GM19043 (cell line): ENCODE measurements around the gene BCKDK.

Experiments used
- ATAC-seq: cut with Tn5 transposase; IDR thresholded peaks from one replicate; pipeline ENCODE4 v1.9.1; 2021; ENCODE audit warnings: low read depth; ENCODE audit not compliant: unreplicated experiment

Gene BCKDK

DNA sequence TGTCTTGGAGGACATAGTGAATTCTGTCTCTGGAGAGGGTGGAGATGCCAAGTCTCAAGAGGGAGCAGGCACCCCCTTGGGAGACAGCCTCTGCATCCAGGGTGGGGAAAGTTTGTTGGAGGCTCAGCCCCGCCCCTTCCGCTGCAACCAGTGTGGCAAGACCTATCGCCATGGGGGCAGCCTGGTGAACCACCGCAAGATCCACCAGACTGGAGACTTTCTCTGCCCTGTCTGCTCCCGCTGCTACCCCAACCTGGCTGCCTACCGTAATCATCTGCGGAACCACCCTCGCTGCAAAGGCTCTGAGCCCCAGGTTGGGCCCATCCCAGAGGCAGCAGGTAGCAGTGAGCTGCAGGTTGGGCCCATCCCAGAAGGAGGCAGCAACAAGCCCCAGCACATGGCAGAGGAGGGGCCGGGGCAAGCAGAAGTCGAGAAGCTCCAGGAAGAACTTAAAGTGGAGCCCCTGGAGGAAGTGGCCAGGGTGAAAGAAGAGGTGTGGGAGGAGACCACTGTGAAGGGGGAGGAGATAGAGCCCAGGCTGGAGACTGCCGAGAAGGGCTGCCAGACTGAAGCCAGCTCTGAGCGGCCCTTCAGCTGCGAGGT, 28.7 kb upstream of the BCKDK start:
- no peak for ATAC-seq

DNA sequence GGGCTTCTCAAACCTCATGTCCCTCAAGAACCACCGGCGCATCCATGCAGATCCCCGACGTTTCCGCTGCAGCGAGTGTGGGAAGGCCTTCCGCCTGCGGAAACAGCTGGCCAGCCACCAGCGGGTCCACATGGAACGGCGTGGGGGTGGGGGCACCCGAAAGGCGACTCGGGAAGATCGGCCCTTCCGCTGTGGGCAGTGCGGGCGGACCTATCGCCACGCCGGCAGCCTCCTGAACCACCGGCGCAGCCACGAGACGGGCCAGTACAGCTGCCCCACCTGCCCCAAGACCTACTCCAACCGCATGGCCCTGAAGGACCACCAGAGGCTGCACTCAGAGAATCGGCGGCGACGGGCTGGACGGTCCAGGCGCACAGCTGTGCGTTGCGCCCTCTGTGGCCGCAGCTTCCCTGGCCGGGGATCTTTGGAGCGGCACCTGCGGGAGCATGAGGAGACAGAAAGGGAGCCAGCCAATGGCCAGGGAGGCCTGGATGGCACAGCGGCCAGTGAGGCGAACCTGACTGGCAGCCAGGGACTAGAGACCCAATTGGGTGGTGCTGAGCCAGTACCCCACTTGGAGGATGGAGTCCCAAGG, 28.1 kb upstream of the BCKDK start:
- ATAC-seq: no peak

DNA sequence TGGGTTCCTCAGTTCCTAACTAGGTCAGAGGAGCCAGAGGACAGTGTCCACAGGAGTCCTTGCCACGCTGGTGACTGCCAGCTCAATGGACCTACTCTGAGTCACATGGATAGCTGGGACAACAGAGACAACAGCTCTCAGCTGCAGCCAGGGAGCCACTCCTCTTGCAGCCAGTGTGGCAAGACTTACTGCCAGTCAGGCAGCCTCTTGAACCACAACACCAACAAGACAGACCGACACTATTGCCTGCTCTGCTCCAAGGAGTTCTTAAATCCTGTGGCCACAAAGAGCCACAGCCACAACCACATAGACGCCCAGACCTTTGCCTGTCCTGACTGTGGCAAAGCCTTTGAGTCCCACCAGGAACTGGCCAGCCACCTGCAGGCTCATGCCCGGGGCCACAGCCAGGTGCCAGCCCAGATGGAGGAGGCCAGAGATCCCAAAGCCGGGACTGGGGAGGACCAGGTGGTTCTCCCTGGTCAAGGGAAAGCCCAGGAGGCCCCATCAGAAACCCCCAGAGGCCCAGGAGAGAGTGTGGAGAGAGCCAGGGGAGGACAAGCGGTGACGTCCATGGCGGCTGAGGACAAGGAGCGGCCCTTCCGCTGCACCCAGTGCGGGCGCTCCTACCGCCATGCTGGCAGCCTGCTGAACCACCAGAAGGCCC, 27.3 kb upstream of the BCKDK start:
- no peak for ATAC-seq

DNA sequence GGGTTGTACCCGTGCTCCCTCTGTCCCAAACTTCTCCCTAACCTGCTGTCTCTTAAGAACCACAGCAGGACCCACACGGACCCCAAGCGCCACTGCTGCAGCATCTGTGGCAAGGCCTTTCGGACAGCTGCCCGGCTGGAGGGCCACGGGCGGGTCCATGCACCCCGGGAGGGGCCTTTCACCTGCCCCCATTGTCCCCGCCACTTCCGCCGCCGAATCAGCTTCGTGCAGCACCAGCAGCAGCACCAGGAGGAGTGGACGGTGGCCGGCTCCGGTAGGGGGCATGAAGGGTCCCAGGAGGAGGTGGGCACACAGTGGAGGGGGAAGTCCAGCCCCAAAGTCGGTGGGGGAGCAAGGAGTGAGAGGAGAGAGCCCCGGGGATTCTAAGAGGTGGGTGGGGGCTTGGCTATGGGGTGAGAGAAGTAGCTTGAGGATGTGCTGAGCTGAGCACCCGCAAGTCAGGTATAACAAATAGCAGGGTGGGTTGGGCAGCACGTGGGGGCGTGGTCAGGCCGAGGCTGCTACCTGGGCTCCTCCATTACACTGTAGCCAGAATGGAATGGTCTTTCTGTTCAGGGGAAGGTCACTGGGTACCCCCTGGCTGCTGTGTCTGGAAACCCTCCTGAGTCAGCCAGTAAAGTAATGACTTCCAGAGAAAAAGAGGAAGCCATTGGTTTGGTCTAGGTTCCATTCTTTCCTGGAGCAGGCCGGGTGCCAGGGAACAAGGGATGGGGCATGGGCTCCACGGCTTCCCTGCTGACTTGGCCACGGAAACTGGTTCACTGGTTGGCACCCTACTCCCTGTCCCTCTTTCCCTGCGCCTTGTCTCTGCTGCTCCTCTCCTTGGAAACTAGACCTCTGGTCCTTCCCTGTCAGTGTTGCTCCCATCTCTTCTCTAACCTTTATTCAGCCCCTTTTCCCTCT, 26.5 kb upstream of the BCKDK start:
- no peak for ATAC-seq

GRCh38 chr16:31082368-31083045, 25.7 kb upstream of the BCKDK start:
- ATAC-seq: no peak

DNA sequence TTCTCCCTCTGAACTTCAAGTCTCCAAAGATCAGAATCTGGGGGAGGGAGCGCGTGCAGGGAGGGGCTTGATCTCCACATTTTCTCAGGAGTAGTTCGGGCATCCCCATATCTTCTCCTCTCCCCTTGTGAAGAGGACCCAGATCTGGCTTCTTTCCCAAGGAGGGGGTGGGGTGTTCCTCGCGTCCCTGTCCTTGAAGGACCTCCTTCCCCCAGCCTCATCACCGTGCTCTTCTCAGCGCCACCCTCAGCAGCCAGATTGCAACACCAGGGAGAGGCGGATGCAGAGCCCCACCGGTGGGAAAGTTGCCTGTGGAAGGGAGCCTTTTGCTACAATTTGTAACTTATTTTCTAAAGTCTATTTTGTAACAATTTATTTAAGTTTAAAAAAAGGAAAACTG, 25.1 kb upstream of the BCKDK start:
- ATAC-seq: no peak

- ATAC-seq: no peak
Measured at GRCh38 chr16:31083556-31083955, 24.6 kb upstream of the BCKDK start.

DNA sequence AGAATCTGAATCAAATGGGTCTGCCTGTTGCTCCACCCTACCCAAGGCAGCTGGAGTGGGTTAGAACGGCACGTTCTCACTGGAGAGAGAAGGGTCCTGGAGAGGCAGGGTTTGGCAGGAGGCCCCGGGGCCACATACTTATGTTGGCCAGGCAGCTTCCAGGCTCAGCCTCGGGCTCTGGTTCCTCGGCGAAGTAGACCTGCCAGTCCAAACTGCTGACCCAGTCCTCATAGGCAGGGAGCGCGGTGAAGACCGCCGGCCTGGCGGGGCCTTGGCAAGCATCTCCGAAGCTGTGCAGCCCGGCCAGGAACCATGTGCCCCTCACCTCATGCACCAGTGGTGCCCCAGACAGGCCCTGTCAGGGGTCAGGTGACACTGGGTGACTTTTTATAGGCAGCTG, 24.2 kb upstream of the BCKDK start:
- no peak for ATAC-seq

- no peak for ATAC-seq
Measured at GRCh38 chr16:31084584-31085302, 23.4 kb upstream of the BCKDK start.

- no peak for ATAC-seq
Measured at GRCh38 chr16:31085411-31085810, 22.8 kb upstream of the BCKDK start.

- no peak for ATAC-seq
Measured at GRCh38 chr16:31085873-31086628, 22.1 kb upstream of the BCKDK start.

DNA sequence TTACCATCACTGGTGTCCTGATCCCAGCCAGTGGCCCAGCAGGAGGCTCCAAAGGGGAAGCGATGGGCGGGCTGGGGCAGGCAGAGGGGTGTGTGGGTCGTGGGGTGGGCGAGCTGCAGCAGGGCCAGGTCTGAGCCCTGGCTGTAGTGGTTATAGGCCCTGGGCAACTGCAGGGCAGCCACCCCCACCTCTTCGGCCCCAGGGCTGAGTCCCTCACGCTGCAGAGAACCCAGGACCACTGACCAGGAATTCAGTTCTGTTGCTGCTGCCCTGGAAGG, 21.6 kb upstream of the BCKDK start:
- ATAC-seq: no peak

- no peak for ATAC-seq
Measured at GRCh38 chr16:31087481-31087880, 20.7 kb upstream of the BCKDK start.

- no peak for ATAC-seq
Measured at GRCh38 chr16:31087971-31088370, 20.2 kb upstream of the BCKDK start.

GRCh38 chr16:31088459-31089183, 19.6 kb upstream of the BCKDK start, which contains the start of gene PRSS53:
TSS of gene PRSS53 (minus strand) at chr16:31088943. CDS start at chr16:31088809, 134 bp downstream.
- ATAC-seq: no peak

DNA sequence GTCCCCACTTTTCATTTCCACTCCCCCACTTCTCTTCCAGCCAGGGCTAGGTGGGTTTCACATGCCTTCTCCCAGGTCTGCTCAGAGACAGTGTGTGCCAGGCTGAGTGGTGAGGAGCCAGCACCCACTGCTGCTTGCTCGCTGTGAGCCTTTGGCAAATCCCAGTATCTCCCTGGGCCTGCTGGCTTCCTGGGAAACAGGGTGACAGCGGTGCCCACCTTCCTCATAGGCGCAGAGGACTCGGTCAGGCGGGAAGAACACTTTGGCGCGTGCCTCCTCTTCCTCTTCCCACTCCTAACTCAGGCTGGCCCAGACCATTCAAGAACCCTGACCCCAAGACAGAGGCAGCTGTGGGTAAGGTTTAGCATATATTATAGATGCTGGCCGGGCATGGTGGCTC, 19.0 kb upstream of the BCKDK start:
- ATAC-seq: no peak

DNA sequence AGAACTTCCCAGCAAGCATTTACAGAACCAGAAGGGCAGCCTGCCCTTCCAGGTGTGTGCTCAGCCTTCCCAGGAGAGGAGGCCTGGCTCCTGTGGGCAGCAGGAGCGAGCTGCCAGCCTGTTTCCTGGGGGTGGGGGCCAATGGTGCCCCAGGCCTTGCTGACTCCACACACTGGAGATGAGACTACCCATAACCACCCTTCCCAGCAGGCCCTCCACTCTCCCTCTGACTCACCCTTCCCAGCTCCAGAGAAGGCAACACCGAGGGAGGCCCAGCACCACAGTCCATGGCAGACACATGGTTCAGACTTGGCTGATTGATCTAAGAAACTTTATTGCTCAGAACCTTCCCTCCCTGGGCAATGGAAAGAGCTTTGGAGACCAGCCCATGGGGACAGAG, 17.6 kb upstream of the BCKDK start:
- no peak for ATAC-seq

DNA sequence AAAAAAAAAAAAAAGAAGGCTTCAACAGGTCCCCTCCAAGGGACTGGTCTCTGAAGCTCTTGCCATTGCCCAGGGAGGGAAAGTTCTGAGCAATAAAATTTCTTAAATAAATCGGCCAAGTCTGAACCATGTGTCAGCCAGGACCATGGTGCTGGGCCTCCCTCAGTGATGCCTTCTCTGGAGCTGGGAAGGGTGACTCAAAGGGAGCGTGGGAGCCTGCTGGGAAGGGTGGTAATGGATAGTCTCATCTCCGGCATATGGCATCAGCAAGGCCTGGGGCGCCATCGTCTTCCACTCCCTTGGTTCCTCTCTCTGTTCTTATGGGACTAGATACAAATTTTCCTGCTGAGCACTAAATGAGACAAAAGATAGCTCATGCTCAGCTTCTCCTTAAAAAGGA, 15.9 kb upstream of the BCKDK start:
- no peak for ATAC-seq
